T-helper 1 cell treated with Interleukin-12 subunit alpha and Interleukin-12 subunit beta and Interleukin-4 antibody, amounts not matched to agents 30 ng/mL and 1 ng/mL, for 36 hours (primary cell): Measurements from ENCODE around the gene JPH3. TPM values are rescaled to one million over a fixed set of nuclear protein-coding genes. Genes with fewer than 3 reads are reported as not detected.
"Not testable (repeated sequence)": the region's sequence is repeated elsewhere in the genome, so short reads cannot be mapped to it uniquely, and the experiment has no call there.

ENCODE experiments used
- intact Hi-C: fragments of 100-400 bp; cut with micrococcal nuclease; formaldehyde crosslinking; loops from one replicate; pipeline ENCODE4 v1.15.1; 2024
- total RNA-seq: library from RNA; stranded (reverse); gene quantifications from 2 replicates; pipeline ENCODE4 v1.2.3, GENCODE V29; 2022

The JPH3 gene
- total RNA-seq, 1 donor from 2014 or later: 0.12 TPM

DNA sequence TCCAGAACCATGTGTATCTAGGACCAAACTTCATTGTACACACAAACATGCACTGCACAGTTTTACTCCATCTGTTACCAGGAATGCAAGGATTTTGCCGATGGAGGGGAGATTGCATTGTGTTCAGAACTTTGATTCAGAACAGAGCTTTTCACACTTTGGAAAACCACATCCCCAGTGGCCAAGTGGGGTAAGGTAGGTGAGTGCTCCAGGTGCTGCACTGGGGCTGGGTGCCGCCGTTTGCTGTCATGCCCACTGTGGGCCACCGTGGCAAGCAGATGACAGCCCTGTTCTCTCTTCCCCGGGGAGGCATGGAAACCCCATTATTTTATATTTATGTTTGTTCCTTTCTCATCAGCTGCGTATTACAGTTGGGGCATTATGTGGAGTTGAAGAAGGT lies 29.3 kb upstream of the JPH3 start:
- intact Hi-C loops: no loop called here

DNA sequence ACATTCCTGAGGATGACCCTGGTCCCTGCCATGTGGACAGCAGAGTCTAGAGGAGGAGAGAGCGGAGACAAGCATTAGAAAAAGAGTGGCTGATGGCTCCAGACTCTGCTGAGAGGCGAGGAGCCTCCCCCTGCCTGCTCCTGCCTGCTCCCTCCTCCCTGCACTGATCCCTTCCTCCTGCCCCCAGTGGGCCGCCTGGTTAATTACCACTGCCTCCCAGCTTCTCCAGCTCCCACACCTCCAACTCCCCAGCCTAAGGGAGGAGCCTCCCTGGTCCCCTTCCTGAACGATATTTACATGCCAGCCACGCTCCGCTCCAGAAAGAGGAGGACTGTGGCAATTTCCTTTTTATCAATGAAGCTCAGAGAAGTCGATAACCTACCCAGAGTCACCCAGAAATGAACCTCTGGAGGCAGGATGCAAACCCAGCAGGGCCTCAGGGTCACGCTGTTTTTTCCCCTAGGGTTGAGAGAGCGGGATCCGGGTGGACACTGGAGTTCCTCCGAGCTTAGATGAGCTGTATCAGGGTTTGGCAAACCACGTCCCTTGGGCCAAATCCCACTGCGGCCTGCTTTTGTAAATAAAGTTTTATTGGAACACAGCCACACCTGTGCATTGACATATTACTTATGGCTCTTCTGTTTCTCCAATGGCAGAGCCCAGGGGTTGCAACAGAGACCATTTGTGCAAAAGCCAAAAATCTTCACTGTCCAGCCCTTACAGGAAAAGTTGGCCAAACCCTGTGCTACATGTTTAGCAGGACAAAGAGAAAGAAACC lies 27.1 kb upstream of the JPH3 start:
- intact Hi-C loops: no loop called here

DNA sequence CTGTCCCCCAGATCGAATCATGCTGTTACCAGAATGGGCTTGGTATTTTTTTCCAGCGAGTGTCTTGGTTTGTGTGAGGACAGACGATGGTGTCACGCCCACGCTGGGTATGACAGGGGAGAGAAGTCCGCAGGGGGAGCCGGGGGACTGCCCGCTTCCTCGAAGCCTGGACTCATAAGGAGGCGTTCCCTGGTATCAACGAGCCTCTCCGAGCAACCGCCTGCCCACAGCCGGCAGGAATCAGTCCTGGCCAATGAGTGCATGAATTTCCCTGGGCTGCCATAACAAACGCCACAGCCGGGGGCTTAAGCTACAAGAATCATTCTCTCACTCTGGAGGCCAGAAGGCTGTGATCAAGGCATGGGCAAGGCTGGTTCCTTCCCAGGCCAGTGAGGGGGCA lies 26.1 kb upstream of the JPH3 start:
- intact Hi-C loops: no loop called here

DNA sequence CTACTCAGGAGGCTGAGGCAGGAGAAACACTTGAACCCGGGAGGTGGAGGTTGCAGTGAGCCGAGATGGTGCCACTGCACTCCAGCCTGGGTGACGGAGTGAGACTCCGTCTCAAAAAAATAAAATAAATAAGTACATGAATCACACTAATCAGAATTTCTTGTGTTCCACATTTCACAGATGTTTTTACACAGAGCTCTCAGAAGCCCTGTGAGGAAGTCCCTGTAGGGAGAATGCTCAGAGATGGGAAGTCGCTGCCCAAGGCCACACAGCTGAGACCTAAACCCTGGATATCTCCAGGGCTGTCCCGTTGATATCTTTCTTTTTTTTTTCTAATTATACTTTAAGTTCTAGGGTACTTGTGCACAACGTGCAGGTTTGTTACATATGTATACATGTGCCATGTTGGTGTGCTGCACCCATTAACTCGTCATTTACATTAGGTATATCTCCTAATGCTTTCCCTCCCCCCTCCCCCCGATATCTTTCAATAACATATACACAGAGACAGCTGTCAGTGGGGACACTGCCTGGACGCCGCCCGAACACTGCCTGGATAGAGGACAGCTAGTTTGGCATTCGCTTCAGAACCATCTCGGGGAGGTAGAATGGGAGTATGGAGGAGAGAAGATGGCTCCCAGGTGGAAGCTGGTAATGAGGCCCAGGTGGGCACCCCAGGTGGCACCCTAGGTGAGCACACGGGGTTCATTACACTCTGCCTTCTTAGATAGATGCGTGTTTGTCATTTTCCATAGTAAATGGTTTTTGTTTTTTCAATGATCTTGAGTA lies 24.0 kb upstream of the JPH3 start:
- intact Hi-C loops: not testable (repeated sequence)

DNA sequence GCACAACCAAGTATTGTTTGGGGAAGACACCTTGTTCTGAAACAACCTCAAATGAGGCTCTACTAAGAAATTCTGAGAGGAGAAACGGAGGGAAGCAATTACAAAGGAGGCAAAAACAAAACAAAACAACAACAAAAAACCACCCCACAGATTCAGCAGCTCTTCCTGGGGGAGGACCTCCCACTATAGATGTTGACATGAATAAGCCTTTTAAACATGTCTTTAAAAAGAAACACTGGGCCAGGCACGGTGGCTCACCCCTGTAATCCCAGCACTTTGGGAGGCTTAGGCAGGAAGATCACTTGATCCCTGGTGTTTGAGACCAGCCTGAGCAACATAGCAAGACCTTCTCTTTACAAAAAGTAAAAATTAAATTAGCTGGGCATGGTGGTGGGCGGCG lies 22.6 kb upstream of the JPH3 start:
- intact Hi-C loops: no loop called here

DNA sequence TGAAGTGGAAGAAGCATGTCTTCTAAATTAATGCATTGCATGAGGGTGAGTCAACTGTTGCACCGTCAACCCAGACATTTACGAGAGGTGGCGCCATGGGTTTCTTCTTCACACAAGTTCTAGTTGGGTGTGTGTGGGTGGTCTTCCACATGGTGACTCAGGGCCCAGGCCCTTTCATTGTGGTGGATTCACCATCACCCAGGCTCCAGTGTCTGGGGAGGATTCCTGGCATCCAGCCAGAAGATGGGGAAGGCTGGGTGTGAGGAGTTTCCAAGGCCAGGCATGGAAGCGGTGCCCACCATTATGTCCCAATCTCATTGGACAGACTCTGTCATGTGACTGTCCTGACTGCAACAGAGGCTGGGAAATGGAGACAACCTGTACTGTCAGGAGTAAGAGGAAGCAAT lies 21.4 kb upstream of the JPH3 start:
- intact Hi-C loops: no loop called here

DNA sequence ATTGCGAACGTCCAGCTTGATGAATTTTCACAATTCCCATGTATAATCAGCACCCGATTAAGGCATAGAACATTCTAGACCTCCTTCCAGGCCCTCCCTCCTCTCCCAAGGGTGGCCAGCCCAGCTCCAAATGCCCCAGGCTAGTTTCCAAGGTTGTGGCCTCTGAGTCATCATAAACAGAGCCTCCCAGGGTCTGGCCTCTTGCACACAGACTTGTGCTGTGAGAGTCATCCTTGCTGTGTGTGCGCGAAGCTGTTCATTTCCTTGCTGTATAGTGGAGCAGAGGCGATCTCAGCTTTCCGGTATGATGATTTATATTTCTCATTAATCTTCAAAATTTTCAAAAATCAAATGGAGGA lies 20.5 kb upstream of the JPH3 start:
- intact Hi-C loops: no loop called here

DNA sequence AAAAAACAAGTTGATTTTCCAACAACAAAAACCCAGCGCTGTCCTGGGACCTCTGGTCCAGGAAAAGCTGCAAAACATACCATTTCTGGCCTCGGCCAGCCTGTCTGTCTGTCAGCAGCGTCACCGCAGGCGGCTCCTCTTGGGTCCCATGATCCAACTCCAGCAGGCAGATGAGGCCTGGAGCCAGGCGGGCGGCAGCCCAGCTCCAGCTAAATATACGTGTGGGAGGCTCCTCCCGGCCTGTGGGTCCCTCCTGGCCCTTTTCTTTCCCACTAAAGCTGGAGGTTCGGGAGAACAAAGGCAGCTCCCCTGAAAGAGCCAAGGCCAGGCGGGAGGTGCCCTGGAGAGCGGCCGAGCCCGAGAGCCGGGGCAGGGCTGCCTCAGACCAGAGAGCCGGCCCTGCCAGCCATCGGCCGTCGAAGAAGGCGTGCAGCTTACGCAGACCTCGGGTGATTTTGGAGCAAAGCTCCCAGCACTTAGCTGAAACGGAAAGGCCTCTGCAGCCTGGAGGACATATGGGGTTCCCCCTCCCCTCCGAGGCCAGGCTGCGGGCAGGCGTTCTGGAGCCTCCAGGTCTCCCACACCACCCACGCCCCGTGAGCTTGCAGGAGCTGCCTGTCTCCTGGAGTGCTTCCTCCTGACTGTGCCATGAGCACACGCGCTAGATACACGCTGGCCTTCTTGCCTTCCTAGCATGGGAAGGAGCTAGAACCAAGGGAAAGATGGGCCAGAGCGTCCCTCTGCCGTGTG lies 19.9 kb upstream of the JPH3 start:
- intact Hi-C loops: no loop called here

DNA sequence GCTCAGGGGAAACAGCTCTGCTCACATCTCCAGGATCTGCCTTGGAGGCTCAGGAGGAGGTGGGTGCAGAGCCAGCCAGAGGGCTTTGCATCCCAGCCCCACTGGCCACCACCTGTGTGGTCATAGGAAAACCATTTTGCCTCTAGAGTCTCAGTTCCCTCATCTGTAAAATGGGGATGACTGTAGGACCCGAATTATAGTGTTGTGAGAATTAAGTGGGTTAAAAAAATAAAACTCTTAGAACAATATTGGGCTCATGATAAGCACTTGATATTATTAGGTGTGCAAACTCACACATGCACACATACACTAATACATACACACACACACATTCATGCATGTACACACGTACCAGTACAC lies 19.4 kb upstream of the JPH3 start:
- intact Hi-C loops: no loop called here

DNA sequence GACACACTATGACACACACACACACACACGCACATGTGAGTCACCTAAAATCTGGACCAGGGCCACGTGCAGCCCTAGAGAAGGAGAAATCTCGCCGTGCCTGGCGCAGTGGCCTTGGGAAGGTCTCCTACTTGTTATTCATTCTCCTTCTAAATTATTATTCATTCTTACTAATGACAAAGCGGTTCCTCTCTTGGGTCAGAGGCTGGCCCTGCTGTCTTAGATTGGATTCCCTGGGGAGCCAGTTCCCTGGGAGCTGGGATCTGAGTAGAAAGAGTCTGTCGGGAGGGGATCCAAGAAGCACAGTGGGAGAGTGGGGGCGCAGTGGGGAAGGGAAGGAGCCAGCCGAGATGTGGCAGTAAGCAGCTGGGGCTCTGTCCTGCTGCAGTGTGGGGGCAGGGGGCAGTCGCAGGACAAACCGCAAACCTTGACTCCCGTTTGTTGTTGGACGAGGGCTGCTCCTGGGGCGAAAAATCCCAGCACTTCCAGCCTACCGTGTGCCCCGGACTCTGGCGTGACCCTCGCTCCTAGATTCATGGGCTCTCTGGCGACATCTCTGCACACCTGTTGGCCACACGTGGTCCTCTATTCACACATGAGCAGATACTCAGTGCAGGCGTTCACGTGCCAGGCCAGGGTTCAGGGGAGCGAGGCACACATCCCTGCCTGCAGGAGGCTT lies 18.7 kb upstream of the JPH3 start:
- intact Hi-C loops: no loop called here

DNA sequence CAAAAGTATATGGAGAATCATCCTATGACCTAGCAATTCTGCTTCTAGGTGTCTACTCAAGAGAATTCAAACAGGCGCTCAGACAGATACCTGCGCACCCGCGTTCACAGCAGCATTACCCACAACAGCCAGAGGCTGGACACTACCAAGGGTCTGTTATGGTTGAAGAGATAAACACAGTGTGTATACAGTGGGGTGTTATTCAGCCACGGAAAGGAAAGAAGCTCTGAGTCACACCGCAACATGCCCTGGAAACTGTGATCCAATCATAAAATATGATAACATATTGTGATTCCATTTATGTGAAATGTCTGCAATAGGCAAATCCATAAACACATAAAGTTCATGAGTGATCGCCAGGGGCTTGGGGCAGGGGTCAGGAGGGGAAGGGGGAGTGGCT lies 18.0 kb upstream of the JPH3 start:
- intact Hi-C loops: no loop called here

DNA sequence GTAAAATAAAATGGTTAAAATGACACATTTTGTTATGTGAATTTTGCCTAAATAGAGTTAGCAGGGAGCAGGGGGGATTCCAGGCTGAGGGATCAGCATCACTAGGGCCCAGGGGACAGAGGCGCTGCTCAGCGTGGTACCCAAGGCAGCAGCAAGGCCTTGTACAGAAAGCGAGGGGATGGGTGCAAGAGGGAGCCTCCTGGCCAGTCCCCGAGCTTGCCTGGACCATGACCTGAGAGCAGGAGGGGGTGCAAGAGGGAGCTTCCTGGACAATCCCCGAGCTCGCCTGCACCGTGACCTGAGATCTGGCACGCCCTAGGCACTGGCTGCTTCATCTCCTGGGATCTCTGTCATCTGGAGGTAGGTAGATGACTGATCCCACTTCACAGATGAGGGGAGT lies 17.3 kb upstream of the JPH3 start:
- intact Hi-C loops: no loop called here

DNA sequence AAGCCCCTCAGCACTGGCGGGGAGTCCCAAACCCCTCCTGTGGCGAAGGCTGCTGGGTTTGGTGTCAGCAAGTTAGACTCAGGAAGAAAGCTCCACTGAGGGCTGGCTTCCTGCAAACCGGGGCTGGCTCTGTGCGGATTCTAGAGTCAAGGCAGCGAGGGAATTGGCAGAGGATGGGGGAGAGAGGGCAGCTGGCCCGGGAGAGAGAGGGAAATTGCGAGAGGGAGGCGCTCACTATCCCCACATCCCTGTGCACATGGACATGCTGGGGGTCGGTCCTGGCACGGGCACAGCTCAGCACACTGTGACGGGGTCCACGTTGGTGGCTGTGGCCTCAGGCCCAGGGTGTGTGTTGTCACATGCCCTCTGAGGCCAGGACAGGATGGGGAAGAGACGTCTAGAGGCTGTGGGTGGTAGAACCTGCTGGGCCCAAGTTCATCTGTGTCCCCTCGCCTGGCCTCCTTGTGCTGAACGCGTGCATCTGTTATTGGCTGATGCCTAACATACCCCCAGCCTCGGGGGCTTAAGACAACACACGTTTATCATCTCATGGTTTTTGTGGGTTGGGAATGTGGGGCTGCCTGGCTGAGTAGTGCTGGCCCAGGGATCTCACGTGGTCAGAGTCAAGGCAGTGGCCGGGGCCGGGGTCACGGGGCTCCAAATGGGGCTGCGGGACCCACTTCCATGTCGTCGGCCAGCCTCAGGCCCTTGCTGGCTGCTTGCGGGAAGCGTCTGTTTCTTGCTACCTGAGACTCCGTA lies 16.7 kb upstream of the JPH3 start:
- intact Hi-C loops: no loop called here

DNA sequence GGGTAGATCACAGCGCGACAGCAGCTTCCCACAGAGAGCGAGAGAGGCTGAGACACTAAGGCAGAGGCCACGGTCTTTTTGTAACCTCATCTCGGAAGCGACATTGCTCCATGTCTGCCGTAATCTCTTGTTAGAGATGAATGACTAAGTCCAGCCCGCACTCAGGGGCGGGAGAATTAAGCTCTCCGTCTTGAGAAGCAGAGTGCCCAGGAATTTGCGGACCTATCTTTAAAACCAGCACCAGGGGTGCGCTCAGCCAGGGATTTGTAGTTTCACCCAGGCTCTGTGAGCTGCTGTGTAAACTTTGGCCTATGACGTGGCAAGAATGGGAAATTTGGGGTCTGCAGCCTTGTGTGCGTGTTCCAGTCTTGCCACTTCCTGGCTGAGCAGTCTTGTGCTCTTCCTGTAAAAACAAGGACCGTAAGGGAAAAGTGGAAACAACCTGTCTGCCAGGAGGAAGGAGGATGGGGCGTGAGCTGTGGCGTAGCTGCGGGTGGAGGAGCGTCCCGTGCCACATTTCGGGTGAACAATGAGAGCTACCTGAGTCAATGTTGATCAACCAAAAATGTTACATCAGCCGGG lies 16.0 kb upstream of the JPH3 start:
- intact Hi-C loops: no loop called here

DNA sequence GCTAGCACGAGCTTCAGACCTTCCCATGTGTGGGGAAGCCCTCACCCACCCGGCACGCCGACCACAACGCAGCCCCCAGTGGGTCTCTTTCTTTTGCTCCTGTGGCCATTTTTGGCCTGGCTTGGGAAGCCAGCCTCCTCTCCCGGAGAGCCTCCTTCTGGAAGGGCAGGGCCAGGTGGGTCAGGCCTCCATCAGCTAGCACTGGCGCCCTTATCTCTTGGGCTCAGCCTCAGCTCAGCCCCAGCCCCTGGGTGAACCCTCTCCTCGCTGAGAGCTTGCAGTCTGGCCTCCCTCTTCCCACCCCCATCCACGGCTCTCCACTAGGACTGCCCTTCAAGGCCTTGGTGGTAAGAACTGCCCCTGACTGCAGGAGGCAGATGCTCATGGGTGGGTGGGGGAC lies 14.7 kb upstream of the JPH3 start:
- intact Hi-C loops: no loop called here

DNA sequence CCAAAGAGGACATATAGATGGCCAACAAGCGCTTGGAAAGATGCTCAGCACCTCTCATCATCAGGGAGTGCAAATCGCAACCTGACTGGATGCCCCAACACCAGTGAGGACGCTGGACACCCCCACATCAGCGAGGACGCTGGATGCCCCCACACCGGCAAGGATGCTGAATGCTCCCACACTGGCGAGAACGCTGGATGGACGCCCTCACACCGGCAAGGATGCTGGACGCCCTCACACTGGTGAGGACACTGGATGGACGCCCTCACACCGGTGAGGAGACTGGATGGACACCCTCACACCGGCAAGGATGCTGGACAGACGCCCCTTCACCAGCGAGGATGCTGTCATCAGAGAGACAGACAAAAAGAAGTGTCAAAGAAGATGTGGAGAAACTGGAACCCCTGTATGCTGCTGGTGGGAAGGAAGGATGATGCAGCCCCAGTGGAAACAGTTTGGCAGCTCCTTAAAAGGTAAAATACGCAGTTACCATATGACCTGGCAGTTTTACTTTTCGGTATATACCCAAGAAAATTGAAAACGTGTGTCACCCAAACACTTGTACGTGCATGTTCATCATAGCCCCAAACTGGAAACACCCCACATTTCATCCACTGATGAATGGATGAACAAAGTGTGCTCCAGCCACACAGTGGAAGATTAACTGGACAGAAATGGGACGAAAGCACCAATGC lies 10.1 kb upstream of the JPH3 start:
- intact Hi-C loops: no loop called here

DNA sequence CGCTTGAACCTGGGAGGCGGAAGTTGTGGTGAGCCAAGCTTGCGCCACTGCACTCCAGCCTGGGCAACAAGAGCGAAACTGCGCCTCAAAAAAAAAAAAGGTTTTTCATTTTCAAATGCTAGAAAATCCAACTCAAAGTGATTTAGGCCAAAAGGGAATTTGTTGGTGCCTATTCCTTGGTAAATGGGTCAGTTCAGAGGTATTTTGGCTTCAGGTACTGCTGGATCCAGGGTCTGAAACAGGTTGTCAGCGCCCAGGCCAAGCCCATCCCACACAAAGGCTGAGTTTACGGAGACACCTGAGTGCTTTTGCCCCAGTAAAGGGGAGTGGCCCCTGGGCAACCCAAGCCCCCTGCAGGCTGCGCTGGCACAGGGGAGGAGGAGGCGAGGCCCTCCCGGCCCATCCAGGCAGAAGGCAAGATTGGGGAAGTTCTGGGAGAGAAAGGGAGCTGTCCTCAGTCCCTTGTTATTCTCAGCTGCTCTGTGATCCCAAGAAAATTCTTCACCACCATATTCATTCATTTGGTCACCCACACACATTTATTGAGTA lies 8.5 kb upstream of the JPH3 start:
- intact Hi-C loops: no loop called here

DNA sequence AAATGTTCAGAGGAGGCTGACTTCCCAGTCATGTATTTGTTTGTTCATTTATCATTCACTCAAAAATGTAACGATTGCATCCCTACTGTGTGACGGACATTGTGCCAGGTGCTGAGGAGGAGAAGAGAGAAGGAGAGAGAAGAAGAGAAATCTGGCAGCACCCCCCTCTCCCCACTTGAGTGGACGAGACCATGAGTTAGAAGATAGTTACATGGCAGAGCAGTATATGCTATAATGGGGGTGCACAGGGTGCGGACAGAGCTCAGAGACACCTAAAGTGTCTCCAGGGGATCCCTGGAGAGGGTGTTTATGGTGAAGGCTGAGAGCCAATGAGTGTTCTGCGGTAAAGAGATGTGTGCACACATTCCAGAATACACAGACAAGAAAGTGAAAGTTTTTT lies 6.6 kb upstream of the JPH3 start:
- intact Hi-C loops: no loop called here

DNA sequence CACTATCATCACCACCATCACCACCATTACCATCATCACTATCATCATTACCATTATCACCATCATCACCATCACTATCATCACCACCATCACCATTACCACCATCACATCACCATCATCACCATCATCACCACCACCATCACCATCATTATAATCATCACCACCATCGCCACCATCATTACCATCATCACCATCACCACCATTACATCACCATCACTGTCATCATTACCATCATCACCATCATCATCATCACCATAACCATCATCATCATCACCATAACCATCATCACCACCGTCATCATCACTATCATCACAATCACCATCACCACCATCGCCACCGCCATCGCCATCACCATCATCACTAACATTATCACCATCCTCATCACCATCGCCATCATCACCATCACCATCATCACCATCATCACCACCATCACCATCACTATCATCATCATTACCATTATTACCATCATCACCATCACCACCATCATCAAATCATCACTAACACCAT lies 4.9 kb upstream of the JPH3 start:
- intact Hi-C loops: no loop called here

DNA sequence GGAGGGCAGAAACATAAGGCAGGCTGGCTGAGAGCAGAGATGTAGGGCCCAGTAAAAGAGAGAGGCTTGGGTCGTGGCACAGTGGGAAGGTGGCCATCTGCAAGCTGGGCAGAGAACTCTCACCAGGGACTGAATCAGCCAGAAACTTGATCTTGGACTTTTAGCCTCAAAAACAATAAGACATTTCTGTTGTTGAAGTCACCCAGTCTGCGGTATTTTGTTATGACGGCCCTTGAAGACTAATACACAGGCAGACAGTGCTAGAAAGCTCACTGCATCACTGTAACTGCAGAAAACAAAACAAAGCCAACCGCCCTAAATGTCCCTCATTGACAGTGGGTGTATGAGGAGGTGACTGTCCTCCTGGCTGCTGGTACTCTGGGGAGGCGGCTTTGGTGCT lies 3.9 kb upstream of the JPH3 start:
- intact Hi-C loops: no loop called here
